H1 (cell line): Measurements from ENCODE around the gene OMA1. TPM values are rescaled to one million over a fixed set of nuclear protein-coding genes. Genes with fewer than 3 reads are reported as not detected.
"Not testable (repeated sequence)": the region's sequence is repeated elsewhere in the genome, so short reads cannot be mapped to it uniquely, and the experiment has no call there.

ENCODE experiments used
- CTCF ChIA-PET: fragments of 300-600 bp; sonication (Branson Sonifier 250); formaldehyde crosslinking; loops from one replicate; lab custom pipeline; 2021; ENCODE audit not compliant: partially characterized antibody; lab: Charles Lee
- POLR2A ChIA-PET: fragments of 300-600 bp; sonication (Branson Sonifier 250); formaldehyde crosslinking; loops from one replicate; lab custom pipeline; 2021; ENCODE audit warnings: inconsistent platforms; ENCODE audit not compliant: partially characterized antibody; lab: Charles Lee
- DNase-seq, 2 experiments: peaks; one replicate each; pipeline versions ENCODE4 v3.0.0 to v3.0.0-alpha.2; 2010 to 2022; ENCODE audit warnings: low spot score in 2 of 2, low read depth in 1 of 2, mixed read lengths in 1 of 2
- FAIRE-seq: peaks from 2 replicates; lab custom pipeline; 2011; peaks lifted over from hg19 to GRCh38; lab: Jason Lieb, UNC
- H2AFZ ChIP-seq: 2 replicates; pipeline ENCODE4 v1.8.1; 2012; ENCODE audit warnings: low read length, inconsistent platforms
- H2AK5ac ChIP-seq: 2 replicates; pipeline ENCODE4 v1.6.1; 2013; ENCODE audit warnings: low read depth, low read length
- H2BK120ac ChIP-seq: replicated peaks from 2 replicates; pipeline ENCODE3; 2013; ENCODE audit warnings: low read depth, low read length, inconsistent platforms
- H2BK12ac ChIP-seq: 2 replicates; pipeline ENCODE4 v1.6.1; 2013; ENCODE audit warnings: low read depth, low read length
- H2BK15ac ChIP-seq: 2 replicates; pipeline ENCODE4 v1.6.1; 2013; ENCODE audit warnings: low read length
- H2BK20ac ChIP-seq: 2 replicates; pipeline ENCODE4 v1.6.1; 2013; ENCODE audit warnings: low read length
- H2BK5ac ChIP-seq: 2 replicates; pipeline ENCODE4 v1.6.1; 2013; ENCODE audit warnings: low read depth, low read length
- H3K14ac ChIP-seq: 2 replicates; pipeline ENCODE4 v1.6.1; 2013; ENCODE audit warnings: inconsistent platforms; ENCODE audit not compliant: insufficient read length
- H3K18ac ChIP-seq: 2 replicates; pipeline ENCODE4 v1.6.1; 2013; ENCODE audit warnings: low read length; ENCODE audit errors: extremely low read depth
- H3K23ac ChIP-seq: 2 replicates; pipeline ENCODE4 v1.6.1; 2013; ENCODE audit warnings: inconsistent platforms; ENCODE audit not compliant: insufficient read length
- H3K23me2 ChIP-seq: 2 replicates; pipeline ENCODE4 v1.6.1; 2013; ENCODE audit warnings: low read depth, low read length
- H3K27ac ChIP-seq: 2 replicates; pipeline ENCODE4 v1.6.1; 2011; ENCODE audit warnings: low read depth, low read length, inconsistent platforms
- H3K27me3 ChIP-seq, 4 experiments: replicated peaks in 1 of 4; 1 replicate in 1 of 4; 2 replicates in 3 of 4; pipeline versions ENCODE4 v1.6.1 to v1.8.1; 2011 to 2013; ENCODE audit warnings: low read length in 3 of 4, mild to moderate bottlenecking in 3 of 4, inconsistent platforms in 2 of 4, mixed read lengths in 2 of 4, moderate library complexity in 1 of 4; ENCODE audit not compliant: control insufficient read depth in 3 of 4, insufficient read depth in 3 of 4; ENCODE audit errors: extremely low read depth in 1 of 4
- H3K36me3 ChIP-seq, 4 experiments: 2 replicates each; pipeline versions ENCODE4 v1.6.1 to v1.8.1; 2011 to 2013; ENCODE audit warnings: mild to moderate bottlenecking in 4 of 4, low read length in 3 of 4, moderate library complexity in 2 of 4, control low read depth in 1 of 4, inconsistent platforms in 1 of 4; ENCODE audit not compliant: insufficient read depth in 4 of 4, control insufficient read depth in 2 of 4
- H3K4ac ChIP-seq: replicated peaks from 2 replicates; pipeline ENCODE3; 2013; ENCODE audit warnings: low read length, low read depth, mixed read lengths, inconsistent platforms; ENCODE audit not compliant: insufficient read length
- H3K4me1 ChIP-seq, 4 experiments: replicated peaks in 1 of 4; 1 replicate in 1 of 4; 2 replicates in 3 of 4; pipeline versions ENCODE4 v1.6.1 to v1.8.1; 2011 to 2013; ENCODE audit warnings: low read length in 3 of 4, inconsistent platforms in 2 of 4, mixed read lengths in 1 of 4; ENCODE audit not compliant: insufficient read depth in 4 of 4, control insufficient read depth in 3 of 4
- H3K4me2 ChIP-seq, 2 experiments: 2 replicates each; pipeline versions ENCODE4 v1.6.1 to v1.8.1; 2011 to 2013; ENCODE audit warnings: low read depth in 2 of 2, low read length in 2 of 2, control low read depth in 1 of 2, inconsistent platforms in 1 of 2, mild to moderate bottlenecking in 1 of 2; ENCODE audit not compliant: insufficient read depth in 1 of 2
- H3K4me3 ChIP-seq, 4 experiments: fragments of 200-600, 300-600 bp in 1 of 4; sonication (generic), shearing (Covaris generic), sonication (Bioruptor Twin) in 1 of 4; 2 replicates each; pipeline versions ENCODE4 v1.5.1 to v1.8.1; 2011 to 2016; ENCODE audit warnings: low read length in 4 of 4, low read depth in 3 of 4, control low read depth in 2 of 4, inconsistent platforms in 2 of 4, mild to moderate bottlenecking in 2 of 4, mixed read lengths in 1 of 4, moderate library complexity in 1 of 4; ENCODE audit not compliant: insufficient read depth in 2 of 4; ENCODE audit errors: extremely low read depth in 1 of 4
- H3K56ac ChIP-seq: replicated peaks from 2 replicates; pipeline ENCODE3; 2013; ENCODE audit warnings: low read depth, mild to moderate bottlenecking, mixed read lengths, low read length, inconsistent platforms; ENCODE audit not compliant: insufficient read length
- H3K79me1 ChIP-seq: 2 replicates; pipeline ENCODE4 v1.6.1; 2013; ENCODE audit warnings: low read depth, low read length, control low read depth
- H3K79me2 ChIP-seq, 2 experiments: 2 replicates each; pipeline versions ENCODE4 v1.6.1 to v1.8.1; 2012 to 2013; ENCODE audit warnings: low read length in 2 of 2, mild to moderate bottlenecking in 2 of 2, inconsistent platforms in 1 of 2; ENCODE audit not compliant: insufficient read depth in 2 of 2, control insufficient read depth in 1 of 2
- H3K9ac ChIP-seq, 4 experiments: replicated peaks in 1 of 4; 1 replicate in 1 of 4; 2 replicates in 3 of 4; pipeline versions ENCODE4 v1.6.1 to v1.8.1; 2011 to 2013; ENCODE audit warnings: low read depth in 3 of 4, low read length in 3 of 4, control low read depth in 2 of 4, mild to moderate bottlenecking in 2 of 4, moderate library complexity in 2 of 4, inconsistent platforms in 1 of 4; ENCODE audit errors: extremely low read depth in 1 of 4
- H3K9me3 ChIP-seq, 2 experiments: 2 replicates each; pipeline versions ENCODE4 v1.6.1 to v1.8.1; 2012 to 2013; ENCODE audit warnings: mild to moderate bottlenecking in 2 of 2, moderate library complexity in 2 of 2, control low read depth in 1 of 2, inconsistent platforms in 1 of 2, low read depth in 1 of 2, low read length in 1 of 2, mixed read lengths in 1 of 2; ENCODE audit not compliant: insufficient read depth in 2 of 2
- H4K20me1 ChIP-seq, 2 experiments: replicated peaks in 1 of 2; 2 replicates each; pipeline versions ENCODE3 to v1.8.1; 2011 to 2013; ENCODE audit warnings: inconsistent platforms in 2 of 2, low read length in 2 of 2, mild to moderate bottlenecking in 1 of 2; ENCODE audit not compliant: insufficient read depth in 2 of 2, control insufficient read depth in 1 of 2
- H4K5ac ChIP-seq: 2 replicates; pipeline ENCODE4 v1.6.1; 2013; ENCODE audit warnings: low read length, low read depth, mixed read lengths, inconsistent platforms; ENCODE audit not compliant: insufficient read length
- H4K8ac ChIP-seq: 2 replicates; pipeline ENCODE4 v1.8.0; 2013; ENCODE audit warnings: mild to moderate bottlenecking, moderate library complexity, low read length, inconsistent platforms; ENCODE audit not compliant: insufficient read depth; ENCODE audit errors: extremely low read depth
- H4K91ac ChIP-seq: replicated peaks from 2 replicates; pipeline ENCODE3; 2013; ENCODE audit warnings: low read length, mixed read lengths, inconsistent platforms; ENCODE audit not compliant: insufficient read length
- WGBS, 2 experiments: shearing (Covaris generic) in 1 of 2; methylation state at CpG; one replicate each; pipeline versions ENCODE4 v1.1.6 to v1.1.7; 2013 to 2015; ENCODE audit warnings: low lambda C conversion rate in 2 of 2, mixed read lengths in 2 of 2, inconsistent platforms in 1 of 2, low coverage in 1 of 2, missing lambda C conversion rate in 1 of 2; ENCODE audit not compliant: insufficient replicate concordance in 2 of 2, insufficient coverage in 1 of 2, insufficient read length in 1 of 2; ENCODE audit errors: extremely low coverage in 1 of 2, missing lambda C conversion rate in 1 of 2; 5-methylcytosine and 5-hydroxymethylcytosine counted together
- polyA plus RNA-seq, 7 experiments: library from polyadenylated mRNA; depleted of rRNA in 3 of 7; stranded (reverse) in 5 of 7; unstranded in 2 of 7; fragments of >200 nt in 5 of 7; fragments of 200-250 nt in 2 of 7; gene quantifications; 1 replicate in 5 of 7; 2 replicates in 1 of 7; 4 replicates in 1 of 7; pipeline versions ENCODE4 v1.2.1 to v1.2.3, GENCODE V29; 2011 to 2013; ENCODE audit warnings: missing spikeins in 2 of 7, mixed read lengths in 2 of 7
- total RNA-seq: library from RNA; stranded (reverse); fragmentation: NEBNext Ultra II Directional; extraction: Animal tissue kit (Norgen Biotek cat#: 25700); gene quantifications from 2 replicates; pipeline ENCODE4 v1.2.1, GENCODE V29; 2021

The OMA1 gene
- total and polyA plus RNA-seq, 2 of the 8 experiments (the other 6 are each of a cell fraction or from before 2014, with no cell fraction given) = 7.7 to 11.7 TPM

DNA sequence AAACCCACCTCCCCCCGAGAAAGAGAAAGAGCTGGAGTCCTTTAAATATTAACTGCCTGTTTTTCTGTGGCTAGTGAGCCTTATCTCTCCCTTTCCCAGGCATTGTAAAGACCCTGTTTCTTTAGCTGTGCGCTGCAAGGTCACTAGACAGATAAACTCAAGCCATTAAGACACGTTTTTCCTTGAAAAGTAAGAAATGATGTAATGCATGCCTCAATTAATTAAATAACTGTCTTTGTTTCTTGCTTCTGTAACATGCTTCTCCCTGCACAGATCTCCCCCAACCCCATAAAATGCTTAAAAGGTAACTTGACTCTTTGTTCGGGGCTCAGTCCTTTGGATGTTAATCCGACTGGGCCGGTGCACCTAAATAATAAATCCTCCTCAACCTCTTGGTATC lies 2.8 kb upstream of the OMA1 start:
- H4K5ac ChIP-seq, H2BK20ac ChIP-seq, H4K91ac ChIP-seq, H2BK15ac ChIP-seq, H3K27ac ChIP-seq, H3K23ac ChIP-seq, H3K4me3 ChIP-seq, H3K79me2 ChIP-seq, H4K20me1 ChIP-seq, H3K79me1 ChIP-seq, H3K23me2 ChIP-seq, H3K4ac ChIP-seq, H3K4me2 ChIP-seq, H2AFZ ChIP-seq, FAIRE-seq, H2BK120ac ChIP-seq, H4K8ac ChIP-seq, H2BK12ac ChIP-seq, H3K9me3 ChIP-seq, H3K4me1 ChIP-seq, H3K18ac ChIP-seq, H3K14ac ChIP-seq, H2BK5ac ChIP-seq, DNase-seq, POLR2A ChIA-PET, H3K27me3 ChIP-seq, H3K56ac ChIP-seq, H3K9ac ChIP-seq, H2AK5ac ChIP-seq, H3K36me3 ChIP-seq: not testable (repeated sequence)
- CTCF ChIA-PET = interaction anchor here (0.7 to 2.1 kb wide), 6 partner anchors 17 to 1000 kb away, joined by 3 to 5 read pairs (median 4); no protein-coding TSS in a partner anchor
- WGBS, 2 experiments = 90% methylated on average over 6 of the region's 6 CpGs; no CpG with 5 or more reads in 1 of the 2 experiments
